Measurements from ENCODE around the gene ADCY9. TPM values are rescaled to one million over a fixed set of nuclear protein-coding genes. Genes with fewer than 3 reads are reported as not detected.
"Not testable (repeated sequence)": the region's sequence is repeated elsewhere in the genome, so short reads cannot be mapped to it uniquely, and the experiment has no call there.

The ADCY9 gene
- polyA plus RNA-seq, 3 donors, result 7.0 to 8.4 (median 8.2) TPM

- no peak for DNase-seq (ENCODE audit: low read depth in 3 of 3, low spot score in 2 of 3)
Measured at GRCh38 chr16:3984111-3985060, 131.9 kb downstream of the ADCY9 start.

DNA sequence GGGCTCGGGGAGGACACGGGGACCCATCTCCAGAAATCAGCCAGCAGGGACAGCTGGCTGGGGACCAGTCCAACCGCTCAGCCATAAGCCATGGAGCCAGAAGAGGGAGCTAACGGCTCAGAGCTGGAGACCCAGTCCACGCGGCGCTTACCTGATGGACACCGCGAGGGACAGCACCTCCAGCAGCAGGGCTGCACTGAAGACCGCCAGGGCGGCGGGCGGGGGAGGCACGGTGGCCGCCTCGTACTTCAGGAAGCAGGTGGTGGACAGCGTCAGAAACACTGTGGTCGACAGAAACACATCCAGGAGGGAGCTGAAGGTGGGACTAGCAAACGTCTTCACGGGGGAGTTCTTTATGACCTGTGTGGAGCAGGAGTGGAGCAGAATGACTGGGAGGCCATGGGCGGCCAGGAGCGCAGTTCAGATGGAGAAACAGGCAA is 133.1 kb downstream of the ADCY9 start:
- peak in 1 of 3 donors; percentile 60 for DNase-seq (ENCODE audit: low read depth in 3 of 3, low spot score in 2 of 3)

DNA sequence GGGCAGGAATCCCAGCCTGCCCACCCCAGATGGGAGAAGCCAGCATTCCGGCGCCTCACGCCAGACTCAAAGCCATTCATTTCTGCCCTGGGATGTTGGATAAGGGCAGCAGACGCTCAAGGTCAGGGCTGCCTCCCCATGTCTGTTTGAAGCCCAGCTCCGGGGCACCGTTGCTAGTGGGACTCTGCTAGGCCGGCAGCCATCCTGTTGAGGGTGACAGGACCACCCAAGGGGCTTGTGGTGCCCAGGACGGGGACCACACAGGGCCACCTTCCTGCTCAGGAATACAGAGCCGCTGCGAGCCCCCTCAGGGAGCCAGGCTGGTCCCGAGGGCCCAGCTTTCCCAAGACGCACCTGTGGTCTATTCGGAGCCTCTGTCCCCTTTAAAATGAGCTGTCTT is 134.0 kb downstream of the ADCY9 start:
- no peak for DNase-seq (ENCODE audit: low read depth in 3 of 3, low spot score in 2 of 3)

- DNase-seq (ENCODE audit: low read depth in 3 of 3, low spot score in 2 of 3), result no peak
Measured at GRCh38 chr16:3980253-3981111, 135.8 kb downstream of the ADCY9 start.

GRCh38 chr16:3979518-3979917 is 136.7 kb downstream of the ADCY9 start:
- no peak for DNase-seq (ENCODE audit: low read depth in 3 of 3, low spot score in 2 of 3)

GRCh38 chr16:3979070-3979469 is 137.2 kb downstream of the ADCY9 start:
- DNase-seq (ENCODE audit: low read depth in 3 of 3, low spot score in 2 of 3), result no peak

DNA sequence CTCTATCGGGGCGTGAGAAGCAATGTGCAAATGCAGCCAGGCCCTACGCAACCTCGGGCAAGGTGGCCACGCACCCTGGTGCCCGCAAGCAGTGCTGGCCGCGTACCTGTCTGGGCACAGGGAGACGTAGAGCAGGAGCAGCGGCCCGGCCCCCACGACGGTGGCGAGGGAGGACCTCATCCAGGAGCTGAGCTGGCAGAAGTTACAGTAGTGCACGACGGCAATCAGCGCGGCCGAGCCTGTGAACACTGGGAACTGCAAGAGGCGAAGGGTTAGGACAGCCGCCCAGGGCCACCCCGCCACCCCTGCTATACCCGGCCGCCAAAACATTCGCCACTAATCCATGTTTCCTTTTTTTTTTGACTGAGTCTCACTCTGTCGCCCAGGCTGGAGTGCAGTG is 138.9 kb downstream of the ADCY9 start:
- DNase-seq (ENCODE audit: low read depth in 3 of 3, low spot score in 2 of 3), result no peak

DNA sequence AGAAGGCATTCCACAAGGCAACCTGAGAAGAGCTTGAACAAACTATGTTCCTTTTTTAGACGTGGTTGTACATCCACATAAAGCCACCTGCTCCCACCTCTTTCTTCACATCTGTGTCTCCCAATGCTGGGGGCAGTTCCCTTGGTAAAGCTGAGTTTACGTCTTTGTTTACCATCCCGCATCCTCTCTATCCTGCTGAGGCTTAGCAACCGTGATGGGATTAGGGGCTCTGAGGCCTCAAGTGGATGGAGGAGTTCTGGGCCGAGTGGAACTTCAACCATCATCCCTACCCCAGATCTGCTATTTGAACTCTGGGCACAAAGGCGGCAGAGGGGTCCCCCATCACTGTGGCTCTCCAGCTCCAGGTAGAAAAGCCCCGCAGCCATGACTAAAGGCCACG is 141.5 kb downstream of the ADCY9 start:
- DNase-seq (ENCODE audit: low read depth in 3 of 3, low spot score in 2 of 3), result no peak

DNA sequence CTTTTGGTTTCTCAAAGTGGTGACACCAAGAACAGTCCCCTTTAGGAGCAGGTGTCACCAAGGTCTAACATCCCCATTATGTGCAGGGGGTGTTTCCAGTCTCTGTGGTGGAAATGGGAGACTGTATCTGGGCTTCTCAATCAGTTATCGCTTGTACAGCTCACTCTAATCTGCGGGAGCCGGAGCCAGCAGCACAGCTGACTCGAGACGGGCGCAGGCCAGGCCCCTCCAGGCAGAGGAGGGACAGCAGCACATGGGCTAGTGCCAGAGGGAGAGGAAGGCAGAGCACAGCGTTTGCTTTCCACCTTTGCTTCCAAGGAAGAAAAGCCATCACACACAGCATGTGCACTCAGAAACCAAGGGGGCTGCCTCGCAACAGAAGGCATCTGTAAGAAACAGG is 144.5 kb downstream of the ADCY9 start:
- no peak for DNase-seq (ENCODE audit: low read depth in 3 of 3, low spot score in 2 of 3)

GRCh38 chr16:3971261-3971660 is 145.0 kb downstream of the ADCY9 start:
- DNase-seq (ENCODE audit: low read depth in 3 of 3, low spot score in 2 of 3), result no peak

DNA sequence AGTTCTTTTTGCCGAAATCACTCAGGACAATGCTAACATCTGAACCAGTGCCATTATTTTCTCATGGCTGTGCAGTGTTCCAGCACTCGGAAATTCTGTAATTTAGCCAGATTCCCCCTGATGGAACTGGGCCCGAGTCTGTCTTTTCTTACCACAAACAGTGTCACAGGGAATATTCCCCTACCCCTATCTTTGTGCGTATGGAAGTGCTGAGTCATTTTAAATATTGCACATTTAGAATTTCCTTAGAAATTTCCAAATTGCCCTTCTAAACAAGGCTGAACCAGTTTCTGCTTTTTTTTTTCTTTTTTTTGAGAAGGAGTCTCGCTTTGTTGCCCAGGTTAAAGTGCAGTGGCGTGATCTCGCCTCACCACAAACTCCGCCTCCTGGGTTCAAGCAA is 147.7 kb downstream of the ADCY9 start:
- DNase-seq (ENCODE audit: low read depth in 3 of 3, low spot score in 2 of 3), result no peak

GRCh38 chr16:3966681-3967080 is 149.6 kb downstream of the ADCY9 start:
- DNase-seq (ENCODE audit: low read depth in 3 of 3, low spot score in 2 of 3), result no peak

GRCh38 chr16:3965781-3966582 is 150.3 kb downstream of the ADCY9 start:
- DNase-seq (ENCODE audit: low read depth in 3 of 3, low spot score in 2 of 3), result no peak

- no peak for DNase-seq (ENCODE audit: low read depth in 3 of 3, low spot score in 2 of 3)
Measured at GRCh38 chr16:3965306-3965705, 150.9 kb downstream of the ADCY9 start.

DNA sequence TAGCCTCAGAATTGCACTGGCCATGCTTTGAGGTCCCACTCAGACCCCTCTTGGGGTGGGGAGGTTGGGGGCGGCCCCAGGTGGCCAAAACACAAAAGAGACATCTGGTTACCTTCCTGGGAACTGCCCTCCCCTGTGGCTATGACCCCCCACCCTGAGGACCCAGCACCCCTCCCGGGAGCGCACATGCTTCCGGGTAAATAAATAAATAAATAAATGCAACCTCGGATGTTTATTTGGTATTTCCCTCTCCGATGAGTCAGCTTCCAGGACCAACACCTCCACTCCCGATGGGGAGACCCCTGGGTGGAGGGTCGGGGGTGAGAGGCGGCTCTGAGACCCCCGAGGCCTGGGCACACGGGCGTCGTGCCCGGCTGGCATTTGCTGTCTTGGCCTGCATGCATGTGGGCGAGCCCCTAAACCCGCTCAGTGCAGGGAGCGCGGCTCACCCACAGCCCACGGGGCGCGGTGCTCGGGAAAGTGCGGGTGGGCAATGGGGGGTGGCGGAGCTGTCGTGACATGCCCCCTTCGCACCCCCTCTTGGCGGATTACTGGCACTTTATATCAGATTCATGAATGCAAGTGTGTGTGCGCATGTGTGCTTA is 151.5 kb downstream of the ADCY9 start:
- DNase-seq (ENCODE audit: low read depth in 3 of 3, low spot score in 2 of 3), result no peak

- no peak for DNase-seq (ENCODE audit: low read depth in 3 of 3, low spot score in 2 of 3)
Measured at GRCh38 chr16:3963886-3964685, 152.2 kb downstream of the ADCY9 start.

DNA sequence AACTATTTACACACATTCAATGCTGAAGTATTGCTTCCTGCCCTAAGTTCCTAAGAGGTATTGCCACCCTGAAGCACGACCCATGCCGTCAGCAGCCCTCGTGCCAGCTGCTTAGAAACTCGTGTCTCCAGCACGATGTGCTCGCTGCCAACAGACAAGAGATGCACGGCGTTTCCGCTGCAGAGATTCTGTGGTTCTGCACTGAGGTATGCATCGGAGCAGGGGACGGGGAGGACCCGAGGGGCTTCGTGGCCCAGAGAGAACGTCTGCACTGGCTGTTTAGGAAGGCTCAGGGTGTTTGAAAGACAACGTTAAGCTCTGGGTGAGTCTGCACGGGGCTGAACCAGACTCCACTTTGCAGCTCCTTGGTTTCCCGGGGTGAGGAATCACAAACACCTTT is 153.0 kb downstream of the ADCY9 start:
- no peak for DNase-seq (ENCODE audit: low read depth in 3 of 3, low spot score in 2 of 3)

DNA sequence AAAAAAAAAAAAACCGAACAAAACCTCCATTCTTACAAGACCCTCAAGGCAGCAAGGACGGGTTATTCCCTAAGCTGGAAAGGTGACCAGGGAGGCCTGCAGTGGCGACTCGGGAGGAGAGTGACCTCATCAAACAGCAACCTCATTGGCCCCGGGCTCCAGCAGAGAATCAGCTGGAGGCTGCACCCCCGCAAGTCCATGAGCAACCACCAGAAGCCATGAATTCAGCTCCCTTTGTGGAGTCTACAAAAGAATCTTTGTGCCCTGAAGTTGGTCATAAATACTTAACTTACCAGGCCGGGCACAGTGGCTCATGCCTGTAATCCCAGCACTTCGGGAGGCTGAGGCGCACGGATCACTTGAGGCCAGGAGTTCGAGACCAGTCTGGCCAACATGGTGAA is 154.8 kb downstream of the ADCY9 start:
- DNase-seq (ENCODE audit: low read depth in 3 of 3, low spot score in 2 of 3), result no peak

GRCh38 chr16:3959926-3960590 is 156.2 kb downstream of the ADCY9 start:
- DNase-seq (ENCODE audit: low read depth in 3 of 3, low spot score in 2 of 3), result not testable (repeated sequence)
